GM23338 (cell line): ENCODE data around the gene SBF2. TPM values are rescaled to one million over a fixed set of nuclear protein-coding genes. Genes with fewer than 3 reads are reported as not detected.

ENCODE experiments used
- ATAC-seq: fragments of 200-7000 bp; cut with Tn5 transposase; 3 replicates; pipeline ENCODE4 v1.9.1; 2020
- DNase-seq: peaks from one replicate; pipeline ENCODE4 v3.0.0-alpha.2; 2015; ENCODE audit warnings: low spot score
- H2AFZ ChIP-seq: fragments of 200-600 bp; sonication (generic); 2 replicates; pipeline ENCODE4 v1.8.0; 2016; ENCODE audit warnings: antibody characterized with exemption, mild to moderate bottlenecking, moderate library complexity
- H3F3A ChIP-seq: fragments of 200-600 bp; sonication (generic); replicated peaks from 2 replicates; pipeline ENCODE4 v1.8.0; 2017; ENCODE audit warnings: antibody characterized with exemption, mixed run types, low read depth
- H3K27ac ChIP-seq: fragments of 200-600 bp; sonication (generic); 2 replicates; pipeline ENCODE4 v1.6.1; 2016; ENCODE audit warnings: low read depth
- H3K27me3 ChIP-seq: fragments of 200-600 bp; sonication (generic); 2 replicates; pipeline ENCODE4 v1.8.0; 2016; ENCODE audit warnings: mild to moderate bottlenecking, mixed run types, moderate library complexity; ENCODE audit not compliant: insufficient read depth
- H3K36me3 ChIP-seq: fragments of 200-600 bp; sonication (generic); 2 replicates; pipeline ENCODE4 v1.8.0; 2016; ENCODE audit warnings: mild to moderate bottlenecking; ENCODE audit not compliant: insufficient read depth
- H3K4me1 ChIP-seq: fragments of 200-600 bp; sonication (generic); 2 replicates; pipeline ENCODE4 v1.8.0; 2016; ENCODE audit warnings: mild to moderate bottlenecking, moderate library complexity; ENCODE audit not compliant: insufficient read depth
- H3K4me2 ChIP-seq: fragments of 200-600 bp; sonication (generic); 2 replicates; pipeline ENCODE4 v1.7.1; 2017; ENCODE audit warnings: mixed run types
- H3K4me3 ChIP-seq: fragments of 200-600 bp; sonication (generic); 2 replicates; pipeline ENCODE4 v1.6.1; 2016; ENCODE audit warnings: mixed run types
- H3K79me2 ChIP-seq: fragments of 200-600 bp; sonication (generic); replicated peaks from 2 replicates; pipeline ENCODE4 v1.8.0; 2017; ENCODE audit warnings: mild to moderate bottlenecking; ENCODE audit not compliant: insufficient read depth
- H3K9me2 ChIP-seq: fragments of 200-600 bp; sonication (generic); 2 replicates; pipeline ENCODE4 v1.8.0; 2017; ENCODE audit not compliant: insufficient read depth
- H4K20me1 ChIP-seq: fragments of 200-600 bp; sonication (generic); replicated peaks from 2 replicates; pipeline ENCODE4 v1.8.0; 2017; ENCODE audit warnings: mild to moderate bottlenecking; ENCODE audit not compliant: insufficient read depth
- H3K27ac Mint-ChIP-seq: 2 replicates; pipeline ENCODE4 v1.8.0; 2020; ENCODE audit warnings: inconsistent platforms, mild to moderate bottlenecking, moderate library complexity, mixed read lengths
- H3K27me3 Mint-ChIP-seq: 3 replicates; pipeline ENCODE4 v1.8.0; 2022; ENCODE audit warnings: low read depth, mild to moderate bottlenecking, moderate library complexity, mixed read lengths, inconsistent platforms; ENCODE audit not compliant: insufficient read depth, poor library complexity
- H3K36me3 Mint-ChIP-seq: 3 replicates; pipeline ENCODE4 v1.8.0; 2021; ENCODE audit warnings: low read depth, mild to moderate bottlenecking, inconsistent platforms, moderate library complexity, mixed read lengths
- H3K4me1 Mint-ChIP-seq: 3 replicates; pipeline ENCODE4 v1.8.0; 2020; ENCODE audit warnings: mild to moderate bottlenecking, inconsistent platforms, mixed read lengths
- H3K4me3 Mint-ChIP-seq: 3 replicates; pipeline ENCODE4 v1.8.0; 2021; ENCODE audit warnings: moderate library complexity, mild to moderate bottlenecking, inconsistent platforms, mixed read lengths
- H3K9me3 Mint-ChIP-seq: 3 replicates; pipeline ENCODE4 v1.8.0; 2020; ENCODE audit warnings: moderate library complexity, mild to moderate bottlenecking, inconsistent platforms, mixed read lengths
- CREB1 ChIP-seq: fragments of 250-450 bp; sonication (Bioruptor Pico); IDR thresholded peaks from 2 replicates; pipeline ENCODE4 v1.5.0; 2020; ENCODE audit warnings: low read depth, mild to moderate bottlenecking, moderate library complexity
- ETS1 ChIP-seq: IDR thresholded peaks from 2 replicates; pipeline ENCODE4 v1.6.1; 2016; ENCODE audit warnings: antibody characterized with exemption
- EZH2phosphoT487 ChIP-seq: fragments of 200-600 bp; sonication (generic); IDR thresholded peaks from one replicate; pipeline ENCODE4 v1.8.1; 2018; ENCODE audit warnings: antibody characterized with exemption; ENCODE audit not compliant: unreplicated experiment
- JUNB ChIP-seq: IDR thresholded peaks from one replicate; pipeline ENCODE4 v1.6.1; 2016; ENCODE audit warnings: antibody characterized with exemption; ENCODE audit not compliant: unreplicated experiment
- NANOG ChIP-seq: IDR thresholded peaks from 2 replicates; pipeline ENCODE4 v1.6.1; 2016; ENCODE audit warnings: antibody characterized with exemption, borderline replicate concordance
- POLR2AphosphoS5 ChIP-seq: IDR thresholded peaks from 2 replicates; pipeline ENCODE4 v1.6.1; 2016; ENCODE audit warnings: antibody characterized with exemption, low read depth
- REST ChIP-seq: IDR thresholded peaks from one replicate; pipeline ENCODE4 v1.6.1; 2018; ENCODE audit warnings: antibody characterized with exemption; ENCODE audit not compliant: unreplicated experiment
- STAT1 ChIP-seq: IDR thresholded peaks from one replicate; pipeline ENCODE4 v1.6.1; 2016; ENCODE audit warnings: antibody characterized with exemption; ENCODE audit not compliant: unreplicated experiment
- ZNF114 ChIP-seq: fragments of 250-450 bp; sonication (Bioruptor Pico); IDR thresholded peaks from 2 replicates; pipeline ENCODE4 v1.5.0; 2020; ENCODE audit warnings: mild to moderate bottlenecking, moderate library complexity
- ZNF331 ChIP-seq: fragments of 250-450 bp; sonication (Bioruptor Pico); IDR thresholded peaks from 2 replicates; pipeline ENCODE4 v1.5.0; 2020; ENCODE audit warnings: low read depth, mild to moderate bottlenecking, moderate library complexity
- polyA plus RNA-seq: library from polyadenylated mRNA; unstranded; fragments of >200 nt; fragmentation: Nextera tagmentation; extraction: Ambion mirVana; gene quantifications from 2 replicates; pipeline ENCODE4 v1.2.1, GENCODE V29; 2016
- total RNA-seq: library from RNA; depleted of rRNA; stranded (reverse); fragments of >200 nt; shearing (Covaris generic); gene quantifications from 2 replicates; pipeline ENCODE4 v1.2.3, GENCODE V29; 2014
- TF ChIP-seq, protein P1 (sequence below), 2 experiments: fragments of 200-600 bp in 1 of 2; sonication (generic) in 1 of 2; conservative IDR thresholded peaks; 2 replicates each; pipeline versions ENCODE4 v1.5.1 to v1.6.1; 2016 to 2017; ENCODE audit warnings: antibody characterized with exemption in 2 of 2, low read depth in 2 of 2, mild to moderate bottlenecking in 2 of 2, moderate library complexity in 1 of 2

SBF2 gene
- total and polyA plus RNA-seq, 2 experiments from 2014 or later: 25.6 to 53.5 TPM

DNA sequence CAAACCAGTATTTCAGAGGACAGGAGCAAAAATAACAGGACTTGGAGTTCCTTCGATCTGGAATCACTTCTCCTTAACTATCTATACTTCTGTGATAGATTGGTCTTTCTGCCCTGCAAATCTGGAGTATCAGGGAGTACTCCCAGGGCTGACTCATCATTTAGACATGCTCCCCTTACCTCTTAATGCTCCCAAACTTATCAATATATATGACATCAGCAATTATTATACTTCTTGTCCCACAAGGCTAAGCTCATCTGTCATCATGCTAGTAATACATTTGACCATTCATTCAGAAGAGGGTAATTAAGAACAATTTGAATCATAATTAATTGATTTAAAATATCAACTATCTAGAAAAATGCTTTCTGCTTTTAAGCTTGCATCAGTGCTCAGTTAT, 466.3 kb downstream of the SBF2 start:
- H3K36me3 Mint-ChIP-seq: no peaks in the 10 kb centered on the region

More for the DNA sequence above, 466.3 kb downstream of the SBF2 start:
- Mint-ChIP-seq H3K27me3 (no peaks in the 10 kb centered on the region), H3K27ac (no peak overlapping the region), H3K4me1 (peaks cover 7% of the 10 kb centered on the region), H3K4me3 (no peak overlapping the region), H3K9me3 (no peaks in the 10 kb centered on the region)
- no peak overlapping the region for H3K4me3 ChIP-seq
- no peak for ATAC-seq
- TF ChIP-seq REST (no peak), EZH2phosphoT487 (no peak), CREB1 (no peak), POLR2AphosphoS5 (no peak), JUNB (no peak), ETS1 (no peak), ZNF114 (CRISPR knock-in tag) (no peak), NANOG (no peak), ZNF331 (CRISPR knock-in tag) (no peak), STAT1 (no peak)
- TF ChIP-seq, protein P1, sequence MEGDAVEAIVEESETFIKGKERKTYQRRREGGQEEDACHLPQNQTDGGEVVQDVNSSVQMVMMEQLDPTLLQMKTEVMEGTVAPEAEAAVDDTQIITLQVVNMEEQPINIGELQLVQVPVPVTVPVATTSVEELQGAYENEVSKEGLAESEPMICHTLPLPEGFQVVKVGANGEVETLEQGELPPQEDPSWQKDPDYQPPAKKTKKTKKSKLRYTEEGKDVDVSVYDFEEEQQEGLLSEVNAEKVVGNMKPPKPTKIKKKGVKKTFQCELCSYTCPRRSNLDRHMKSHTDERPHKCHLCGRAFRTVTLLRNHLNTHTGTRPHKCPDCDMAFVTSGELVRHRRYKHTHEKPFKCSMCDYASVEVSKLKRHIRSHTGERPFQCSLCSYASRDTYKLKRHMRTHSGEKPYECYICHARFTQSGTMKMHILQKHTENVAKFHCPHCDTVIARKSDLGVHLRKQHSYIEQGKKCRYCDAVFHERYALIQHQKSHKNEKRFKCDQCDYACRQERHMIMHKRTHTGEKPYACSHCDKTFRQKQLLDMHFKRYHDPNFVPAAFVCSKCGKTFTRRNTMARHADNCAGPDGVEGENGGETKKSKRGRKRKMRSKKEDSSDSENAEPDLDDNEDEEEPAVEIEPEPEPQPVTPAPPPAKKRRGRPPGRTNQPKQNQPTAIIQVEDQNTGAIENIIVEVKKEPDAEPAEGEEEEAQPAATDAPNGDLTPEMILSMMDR (conservative IDR thresholded peaks at IDR 0.05; ENCODE audit: low read depth in 2 of 2): no peak
- DNase-seq: no peak
- 0 out of 2 replicates have a peak, but pooled peaks cover under 1% of the 10 kb centered on the region for H3K4me1 ChIP-seq
- no peaks in the 10 kb centered on the region for H3K79me2 ChIP-seq
- no peaks in the 10 kb centered on the region for H3F3A ChIP-seq
- H3K27ac ChIP-seq: no peak overlapping the region
- H2AFZ ChIP-seq: no peak overlapping the region
- H4K20me1 ChIP-seq: no peaks in the 10 kb centered on the region
- H3K4me2 ChIP-seq: no peak overlapping the region
- H3K27me3 ChIP-seq: no peaks in the 10 kb centered on the region
- no peaks in the 10 kb centered on the region for H3K9me2 ChIP-seq
- H3K36me3 ChIP-seq: no peaks in the 10 kb centered on the region
